NCI-H1105 (cell line): ENCODE data around the gene MFAP5.
A peak's percentile ranks its signal among the peaks of the same experiment; 100 is the strongest.
"Not testable (repeated sequence)": the region's sequence is repeated elsewhere in the genome, so short reads cannot be mapped to it uniquely, and the experiment has no call there.

ENCODE experiments used
- DNase-seq: peaks from one replicate; lab custom pipeline; 2025; lab: John Stamatoyannopoulos, UW

MFAP5 gene

DNA sequence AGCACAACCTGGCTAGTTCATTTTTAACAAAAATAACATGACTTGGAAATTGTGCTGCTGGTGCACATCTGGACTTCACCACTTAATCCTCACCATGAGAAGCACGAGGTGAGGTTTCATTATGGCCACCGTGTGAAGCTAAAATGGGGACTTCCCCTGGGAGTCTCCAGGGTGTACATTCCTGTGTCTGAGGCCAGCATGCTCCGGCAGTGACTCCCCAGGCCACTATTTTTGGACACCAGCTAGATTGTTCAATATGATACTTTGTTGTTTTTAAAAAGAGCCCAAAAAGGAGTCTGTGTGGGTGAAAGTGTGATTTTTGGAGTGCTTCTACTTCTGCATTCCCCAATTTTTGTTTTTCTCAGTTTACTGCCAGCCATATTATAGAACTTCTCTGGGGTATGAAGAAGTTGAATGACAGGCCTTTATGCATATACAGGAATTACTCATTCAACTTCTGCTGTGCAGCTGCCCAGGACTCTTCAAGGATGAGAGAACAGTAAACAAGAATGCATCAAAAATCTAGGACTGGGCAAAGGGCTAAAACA lies 33.1 kb downstream of the MFAP5 start:
- no peak for DNase-seq

GRCh38 chr12:8628731-8629130 lies 33.9 kb downstream of the MFAP5 start:
- no peak for DNase-seq

GRCh38 chr12:8624750-8625149 lies 37.9 kb downstream of the MFAP5 start:
- DNase-seq, result not testable (repeated sequence)

GRCh38 chr12:8622646-8623045 lies 40.0 kb downstream of the MFAP5 start:
- no peak for DNase-seq

DNA sequence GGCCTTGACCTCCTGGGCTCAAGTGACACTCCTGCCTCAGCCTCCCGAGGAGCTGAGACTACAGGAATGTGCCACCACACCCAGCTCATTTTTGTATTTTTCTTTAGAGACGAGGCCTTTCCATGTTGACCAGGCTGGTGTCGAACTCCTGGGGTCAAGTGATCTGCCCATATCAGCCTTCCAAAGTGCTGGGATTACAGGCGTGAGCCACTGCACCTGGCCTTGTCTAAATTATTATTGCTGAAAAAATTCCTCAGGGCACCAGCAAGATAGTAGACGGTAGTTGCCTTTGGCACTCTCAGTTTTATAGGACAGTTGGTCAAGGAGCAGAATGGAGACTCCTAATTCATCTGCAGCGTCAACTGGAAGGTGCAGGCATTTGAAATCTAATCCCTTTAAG lies 47.4 kb downstream of the MFAP5 start:
- no peak for DNase-seq

DNA sequence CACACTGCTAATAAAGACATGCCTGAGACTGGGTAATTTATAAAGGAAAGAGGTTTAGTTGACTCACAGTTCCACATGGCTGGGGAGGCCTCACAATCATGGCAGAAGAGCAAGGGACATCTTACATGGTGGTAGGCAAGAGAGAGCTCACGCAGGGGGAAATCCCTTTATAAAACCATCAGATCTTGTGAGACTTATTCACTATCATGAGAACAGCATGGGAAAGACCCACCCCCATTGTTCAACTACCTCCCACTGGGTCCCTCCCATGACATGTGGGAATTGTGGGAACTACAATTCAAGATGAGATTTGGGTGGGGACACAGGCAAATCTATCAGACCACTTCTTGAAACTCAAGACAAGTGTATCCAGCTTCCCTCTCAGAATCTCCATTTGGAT lies 48.7 kb downstream of the MFAP5 start:
- not testable (repeated sequence) for DNase-seq

DNA sequence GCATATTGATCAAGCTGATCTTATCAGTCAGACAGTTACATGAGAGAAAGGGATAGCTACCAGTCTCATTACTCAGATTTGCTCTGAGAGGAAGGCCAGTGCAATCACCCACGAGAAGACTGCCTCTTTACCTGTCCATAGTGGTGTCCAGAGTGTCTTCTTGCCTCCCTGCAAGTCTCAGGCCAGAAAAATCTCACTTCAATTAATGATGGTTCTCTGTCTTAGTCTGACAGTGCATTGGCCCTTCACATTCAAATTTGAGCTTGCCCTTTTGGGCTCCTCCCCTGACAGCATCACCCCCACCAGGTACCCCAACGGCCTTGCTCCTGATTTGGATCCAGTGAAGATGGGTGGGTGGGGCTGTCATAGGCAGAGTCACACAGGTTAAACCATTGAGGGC lies 50.0 kb downstream of the MFAP5 start, which contains the start of gene AICDA:
Gene AICDA (minus strand): TSS at position 231 of the 400 bp plus-strand sequence. CDS start 92 bp downstream, at position 139.
- DNase-seq, result no peak

GRCh38 chr12:8609061-8609570 lies 53.5 kb downstream of the MFAP5 start:
- DNase-seq, result peak; percentile 45

DNA sequence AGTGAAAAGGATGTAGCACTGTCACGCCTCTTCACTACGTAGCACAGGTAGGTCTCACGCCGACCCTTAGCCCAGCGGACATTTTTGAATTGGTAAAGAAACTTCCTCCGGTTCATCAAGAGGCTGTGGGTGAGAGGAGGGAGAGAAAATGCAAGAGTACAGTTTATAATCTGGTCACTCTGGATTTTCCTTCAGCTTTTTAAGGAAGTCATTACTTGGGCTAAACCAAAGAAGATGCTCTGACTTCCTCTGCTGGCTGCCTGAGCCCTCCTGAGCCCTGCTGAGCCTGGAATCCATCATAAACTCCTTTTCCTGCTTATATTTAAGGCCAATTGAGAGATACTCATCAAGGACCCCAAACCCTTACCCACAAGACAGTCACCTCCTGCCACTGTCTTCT lies 55.7 kb downstream of the MFAP5 start:
- DNase-seq, result no peak

GRCh38 chr12:8605057-8605456 lies 57.6 kb downstream of the MFAP5 start:
- DNase-seq, result no peak

DNA sequence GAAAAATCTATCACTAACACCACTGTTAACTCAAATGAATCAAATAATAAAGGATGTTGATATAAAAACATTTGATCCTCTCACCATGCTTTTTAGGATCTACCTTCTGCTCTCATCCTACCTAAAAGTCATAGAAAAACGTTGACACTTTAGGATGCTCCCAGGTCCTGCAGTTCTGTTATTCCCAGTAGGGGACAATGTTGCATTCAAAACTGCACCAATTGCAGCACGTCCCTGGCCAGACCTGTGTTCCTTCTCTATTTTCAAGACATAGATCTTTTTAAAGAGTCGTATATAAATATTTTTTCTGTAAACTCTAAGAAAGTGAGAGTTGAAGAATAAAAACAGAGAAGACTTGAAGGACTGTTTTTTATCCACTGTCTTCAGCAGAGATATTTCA lies 58.8 kb downstream of the MFAP5 start:
- no peak for DNase-seq

DNA sequence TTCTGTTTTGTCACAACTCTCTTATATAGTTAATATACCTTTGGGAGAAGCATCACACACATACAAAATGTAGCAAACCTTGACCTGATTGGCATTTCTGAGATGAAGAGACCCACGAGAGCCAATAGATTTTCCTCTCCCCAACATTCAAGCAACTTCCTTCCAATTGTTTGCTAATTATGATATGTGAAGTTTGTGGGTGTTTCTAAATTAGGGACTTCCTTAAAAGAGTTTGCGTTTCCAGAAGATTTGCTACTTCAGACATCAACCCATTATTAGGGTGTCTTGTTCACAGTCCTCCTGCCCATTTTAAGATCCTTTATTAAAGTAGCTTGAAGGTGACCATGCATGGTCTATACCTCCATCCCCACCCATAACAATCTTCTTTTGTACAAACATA lies 59.3 kb downstream of the MFAP5 start:
- DNase-seq, result no peak

DNA sequence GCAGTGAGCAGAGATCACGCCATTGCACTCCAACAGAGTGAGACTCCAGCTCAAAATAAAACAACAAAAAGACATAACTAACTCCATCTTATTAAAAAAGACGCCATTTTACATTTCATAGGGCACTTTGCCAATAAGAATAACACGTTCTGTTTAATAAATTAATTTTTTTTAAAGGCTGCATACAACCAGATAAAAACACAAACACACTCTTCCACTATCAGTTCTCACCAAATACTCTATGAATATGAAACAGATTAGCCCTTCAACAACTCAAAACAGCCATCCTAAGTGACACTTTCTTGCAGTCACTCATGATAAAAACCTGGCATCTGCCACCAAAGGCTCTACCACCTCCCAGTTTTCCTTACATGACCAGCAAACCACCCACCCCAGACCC lies 66.1 kb downstream of the MFAP5 start:
- no peak for DNase-seq
